GM18951 (cell line): Measurements from ENCODE around the gene EIF4G3.

Experiments used
- POLR2A ChIP-seq: IDR thresholded peaks from 4 replicates; pipeline ENCODE4 v1.6.1; 2011; ENCODE audit warnings: mild to moderate bottlenecking; ENCODE audit not compliant: insufficient read length, insufficient read depth; ENCODE audit errors: extremely low read depth
- in situ Hi-C: fragments of 300-500 bp; cut with MboI; formaldehyde crosslinking; loops from one replicate; pipeline ENCODE4 v1.12.0; 2022; ENCODE audit warnings: low sequenced_read_pairs, mixed read lengths, inconsistent platforms; ENCODE audit not compliant: unreplicated experiment

The EIF4G3 gene

GRCh38 chr1:21000245-21000594, 176.5 kb downstream of the EIF4G3 start:
- in situ Hi-C loops, result no loop called here
- no peak for TF ChIP-seq POLR2A

GRCh38 chr1:20999525-21000244, 177.0 kb downstream of the EIF4G3 start:
- in situ Hi-C loops, result no loop called here

GRCh38 chr1:20998826-20999225, 177.9 kb downstream of the EIF4G3 start:
- in situ Hi-C loops, result no loop called here
- TF ChIP-seq POLR2A, result no peak

More at GRCh38 chr1:20999525-21000244, 177.0 kb downstream of the EIF4G3 start:
- no peak for TF ChIP-seq POLR2A

- in situ Hi-C loops, result no loop called here
Observed at GRCh38 chr1:20997602-20998224, 179.0 kb downstream of the EIF4G3 start.

GRCh38 chr1:20996554-20996953, 180.1 kb downstream of the EIF4G3 start:
- in situ Hi-C loops, result no loop called here
- no peak for TF ChIP-seq POLR2A

More at GRCh38 chr1:20997602-20998224, 179.0 kb downstream of the EIF4G3 start:
- TF ChIP-seq POLR2A, result no peak

GRCh38 chr1:20993716-20994575, 182.8 kb downstream of the EIF4G3 start:
- no peak for TF ChIP-seq POLR2A
- in situ Hi-C loops, result no loop called here

GRCh38 chr1:20992322-20993056, 184.2 kb downstream of the EIF4G3 start:
- in situ Hi-C loops, result no loop called here
- TF ChIP-seq POLR2A, result no peak

- in situ Hi-C loops, result loop anchor here (10.0 kb wide), 1 partner anchor 206 kb away; no protein-coding TSS in a partner anchor
- no peak for TF ChIP-seq POLR2A
Observed at GRCh38 chr1:20988943-20989342, 187.8 kb downstream of the EIF4G3 start.

- TF ChIP-seq POLR2A, result no peak
- in situ Hi-C loops, result loop anchor here (10.0 kb wide), 1 partner anchor 207 kb away; no protein-coding TSS in a partner anchor
Observed at GRCh38 chr1:20987831-20988825, 188.6 kb downstream of the EIF4G3 start.

- in situ Hi-C loops, result loop anchor here (10.0 kb wide), 1 partner anchor 211 kb away; no protein-coding TSS in a partner anchor
Observed at GRCh38 chr1:20983297-20983889, 193.3 kb downstream of the EIF4G3 start.

GRCh38 chr1:20982316-20982715, 194.4 kb downstream of the EIF4G3 start:
- in situ Hi-C loops, result loop anchor here (10.0 kb wide), 1 partner anchor 212 kb away; no protein-coding TSS in a partner anchor
- TF ChIP-seq POLR2A, result no peak

More at GRCh38 chr1:20983297-20983889, 193.3 kb downstream of the EIF4G3 start:
- no peak for TF ChIP-seq POLR2A
